ENCODE results near the gene LRRC2.

- TF ChIP-seq, protein P1, sequence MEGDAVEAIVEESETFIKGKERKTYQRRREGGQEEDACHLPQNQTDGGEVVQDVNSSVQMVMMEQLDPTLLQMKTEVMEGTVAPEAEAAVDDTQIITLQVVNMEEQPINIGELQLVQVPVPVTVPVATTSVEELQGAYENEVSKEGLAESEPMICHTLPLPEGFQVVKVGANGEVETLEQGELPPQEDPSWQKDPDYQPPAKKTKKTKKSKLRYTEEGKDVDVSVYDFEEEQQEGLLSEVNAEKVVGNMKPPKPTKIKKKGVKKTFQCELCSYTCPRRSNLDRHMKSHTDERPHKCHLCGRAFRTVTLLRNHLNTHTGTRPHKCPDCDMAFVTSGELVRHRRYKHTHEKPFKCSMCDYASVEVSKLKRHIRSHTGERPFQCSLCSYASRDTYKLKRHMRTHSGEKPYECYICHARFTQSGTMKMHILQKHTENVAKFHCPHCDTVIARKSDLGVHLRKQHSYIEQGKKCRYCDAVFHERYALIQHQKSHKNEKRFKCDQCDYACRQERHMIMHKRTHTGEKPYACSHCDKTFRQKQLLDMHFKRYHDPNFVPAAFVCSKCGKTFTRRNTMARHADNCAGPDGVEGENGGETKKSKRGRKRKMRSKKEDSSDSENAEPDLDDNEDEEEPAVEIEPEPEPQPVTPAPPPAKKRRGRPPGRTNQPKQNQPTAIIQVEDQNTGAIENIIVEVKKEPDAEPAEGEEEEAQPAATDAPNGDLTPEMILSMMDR (conservative IDR thresholded peaks at IDR 0.05 in 1 of 2, IDR thresholded peaks at IDR 0.05 in 1 of 2; ENCODE audit: low read depth in 1 of 2, low read length in 2 of 2): no peak
- TF ChIP-seq EZH2 (IDR thresholded peaks at IDR 0.05; ENCODE audit: low read length, missing control alignments): no peak
These were observed 5.6 kb upstream of the LRRC2 start for GRCh38 chr3:46571684-46572083.
